Neural cell (in vitro differentiated cells): ENCODE results near the gene CPB2. TPM values are rescaled to one million over a fixed set of nuclear protein-coding genes. Genes with fewer than 3 reads are reported as not detected.

Experiments
- H2AFZ ChIP-seq: fragments of 200-600, 300-800 bp; sonication (generic), shearing (Covaris generic); 2 replicates; pipeline ENCODE4 v1.6.0; 2014; ENCODE audit warnings: low read depth, mild to moderate bottlenecking, antibody characterized with exemption, low read length, moderate library complexity
- H3F3A ChIP-seq: fragments of 200-600 bp; shearing (Covaris generic); 2 replicates; pipeline ENCODE4 v1.6.1; 2016; ENCODE audit warnings: mild to moderate bottlenecking, moderate library complexity, mixed read lengths, antibody characterized with exemption, low read length; ENCODE audit not compliant: insufficient read depth, poor library complexity, severe bottlenecking
- H3K27ac ChIP-seq: fragments of 200-600, 300-800 bp; sonication (generic), shearing (Covaris generic); 2 replicates; pipeline ENCODE4 v1.5.1; 2014; ENCODE audit warnings: mild to moderate bottlenecking, low read length, moderate library complexity
- H3K27me3 ChIP-seq: fragments of 300-800, 200-600 bp; sonication (generic), shearing (Covaris generic); 2 replicates; pipeline ENCODE4 v1.6.0; 2014; ENCODE audit warnings: mild to moderate bottlenecking, low read depth, low read length, moderate library complexity; ENCODE audit not compliant: insufficient read depth
- H3K36me3 ChIP-seq: fragments of 300-800, 200-600 bp; sonication (generic), shearing (Covaris generic); 2 replicates; pipeline ENCODE4 v1.5.1; 2014; ENCODE audit warnings: mild to moderate bottlenecking, antibody characterized with exemption, low read length, moderate library complexity; ENCODE audit not compliant: insufficient read depth
- H3K4me2 ChIP-seq: fragments of 300-800, 200-600 bp; sonication (generic), shearing (Covaris generic); 2 replicates; pipeline ENCODE4 v1.6.0; 2014; ENCODE audit warnings: mild to moderate bottlenecking, low read length
- H3K4me3 ChIP-seq: fragments of 300-800, 200-600 bp; sonication (generic), shearing (Covaris generic); 2 replicates; pipeline ENCODE4 v1.5.1; 2014; ENCODE audit warnings: mild to moderate bottlenecking, low read length, moderate library complexity
- H3K79me2 ChIP-seq: fragments of 200-600 bp; shearing (Covaris generic); replicated peaks from 2 replicates; pipeline ENCODE4 v1.6.0; 2014; ENCODE audit warnings: mild to moderate bottlenecking, low read length, moderate library complexity; ENCODE audit not compliant: insufficient read depth
- H3K9ac ChIP-seq: fragments of 300-800, 200-600 bp; sonication (generic), shearing (Covaris generic); 2 replicates; pipeline ENCODE4 v1.6.1; 2016; ENCODE audit warnings: mild to moderate bottlenecking, low read length, mixed read lengths
- H3K9me2 ChIP-seq: fragments of 200-600 bp; shearing (Covaris generic); 2 replicates; pipeline ENCODE4 v1.6.1; 2016; ENCODE audit warnings: mild to moderate bottlenecking, low read length, mixed read lengths; ENCODE audit not compliant: insufficient read depth
- H3K9me3 ChIP-seq: fragments of 200-600, 300-800 bp; sonication (generic), shearing (Covaris generic); 2 replicates; pipeline ENCODE4 v1.6.1; 2016; ENCODE audit warnings: mild to moderate bottlenecking, mixed run types, low read length, moderate library complexity, mixed read lengths
- H4K20me1 ChIP-seq: fragments of 200-600 bp; shearing (Covaris generic); 2 replicates; pipeline ENCODE4 v1.6.1; 2016; ENCODE audit warnings: mild to moderate bottlenecking, mixed run types; ENCODE audit not compliant: insufficient read depth
- EP300 ChIP-seq: fragments of 450-650 bp; conservative IDR thresholded peaks from 2 replicates; pipeline ENCODE4 v1.6.1; 2014; ENCODE audit warnings: antibody characterized with exemption, mild to moderate bottlenecking, moderate library complexity; ENCODE audit not compliant: poor library complexity, severe bottlenecking
- EZH2 ChIP-seq: fragments of 200-600, 300-800 bp; shearing (Covaris generic), sonication (generic); IDR thresholded peaks from 2 replicates; pipeline ENCODE4 v1.6.1; 2014; ENCODE audit warnings: antibody characterized with exemption, low read length, borderline replicate concordance, mild to moderate bottlenecking; ENCODE audit not compliant: insufficient read depth, poor library complexity, severe bottlenecking
- MXI1 ChIP-seq: fragments of 450-650 bp; conservative IDR thresholded peaks from 2 replicates; pipeline ENCODE4 v1.6.1; 2014; ENCODE audit warnings: antibody characterized with exemption, mild to moderate bottlenecking; ENCODE audit not compliant: poor library complexity, severe bottlenecking
- POLR2AphosphoS5 ChIP-seq: IDR thresholded peaks from 2 replicates; pipeline ENCODE4 v1.6.1; 2012
- RAD21 ChIP-seq: fragments of 450-650 bp; conservative IDR thresholded peaks from 2 replicates; pipeline ENCODE4 v1.6.1; 2014; ENCODE audit warnings: antibody characterized with exemption, mild to moderate bottlenecking, moderate library complexity
- SMC3 ChIP-seq: fragments of 450-650 bp; conservative IDR thresholded peaks from 2 replicates; pipeline ENCODE4 v1.6.1; 2014; ENCODE audit warnings: antibody characterized with exemption, mild to moderate bottlenecking, moderate library complexity; ENCODE audit not compliant: poor library complexity
- TAF1 ChIP-seq: IDR thresholded peaks from 2 replicates; pipeline ENCODE4 v1.6.1; 2012; ENCODE audit warnings: low read depth
- polyA plus RNA-seq: library from polyadenylated mRNA; depleted of rRNA; stranded (reverse); fragments of >200 nt; gene quantifications from 2 replicates; pipeline ENCODE4 v1.2.3, GENCODE V29; 2014
- TF ChIP-seq, protein P1 (sequence below): fragments of 450-650 bp; IDR thresholded peaks from 2 replicates; pipeline ENCODE4 v1.5.1; 2014; ENCODE audit warnings: antibody characterized with exemption, mild to moderate bottlenecking, moderate library complexity; ENCODE audit not compliant: poor library complexity, severe bottlenecking
- TF ChIP-seq, protein P2 (sequence below): IDR thresholded peaks from 2 replicates; pipeline ENCODE4 v1.6.1; 2012; ENCODE audit warnings: borderline replicate concordance

Gene CPB2
- polyA plus RNA-seq, 1 donor from 2014 or later: not detected

GRCh38 chr13:46150134-46150693, 45.4 kb upstream of the CPB2 start:
- no peak overlapping the region for H3K9ac ChIP-seq
- no peaks in the 10 kb centered on the region for H3F3A ChIP-seq
- H3K9me2 ChIP-seq: no peaks in the 10 kb centered on the region

GRCh38 chr13:46149272-46150133, 44.7 kb upstream of the CPB2 start:
- no peak overlapping the region for H2AFZ ChIP-seq
- no peak overlapping the region for H3K4me2 ChIP-seq
- H3K27me3 ChIP-seq: peaks cover 3% of the 10 kb centered on the region
- H3F3A ChIP-seq: no peaks in the 10 kb centered on the region
- H3K4me3 ChIP-seq: no peak overlapping the region
- H3K79me2 ChIP-seq: no peaks in the 10 kb centered on the region
- H3K9ac ChIP-seq: no peak overlapping the region
- H3K36me3 ChIP-seq: no peaks in the 10 kb centered on the region
- no peaks in the 10 kb centered on the region for H4K20me1 ChIP-seq
- H3K9me3 ChIP-seq: no peaks in the 10 kb centered on the region
- H3K27ac ChIP-seq: no peak overlapping the region
- H3K9me2 ChIP-seq: no peaks in the 10 kb centered on the region
- TF ChIP-seq, protein P1, sequence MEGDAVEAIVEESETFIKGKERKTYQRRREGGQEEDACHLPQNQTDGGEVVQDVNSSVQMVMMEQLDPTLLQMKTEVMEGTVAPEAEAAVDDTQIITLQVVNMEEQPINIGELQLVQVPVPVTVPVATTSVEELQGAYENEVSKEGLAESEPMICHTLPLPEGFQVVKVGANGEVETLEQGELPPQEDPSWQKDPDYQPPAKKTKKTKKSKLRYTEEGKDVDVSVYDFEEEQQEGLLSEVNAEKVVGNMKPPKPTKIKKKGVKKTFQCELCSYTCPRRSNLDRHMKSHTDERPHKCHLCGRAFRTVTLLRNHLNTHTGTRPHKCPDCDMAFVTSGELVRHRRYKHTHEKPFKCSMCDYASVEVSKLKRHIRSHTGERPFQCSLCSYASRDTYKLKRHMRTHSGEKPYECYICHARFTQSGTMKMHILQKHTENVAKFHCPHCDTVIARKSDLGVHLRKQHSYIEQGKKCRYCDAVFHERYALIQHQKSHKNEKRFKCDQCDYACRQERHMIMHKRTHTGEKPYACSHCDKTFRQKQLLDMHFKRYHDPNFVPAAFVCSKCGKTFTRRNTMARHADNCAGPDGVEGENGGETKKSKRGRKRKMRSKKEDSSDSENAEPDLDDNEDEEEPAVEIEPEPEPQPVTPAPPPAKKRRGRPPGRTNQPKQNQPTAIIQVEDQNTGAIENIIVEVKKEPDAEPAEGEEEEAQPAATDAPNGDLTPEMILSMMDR: no peak
- TF ChIP-seq POLR2AphosphoS5: no peak
- no peak for TF ChIP-seq RAD21
- TF ChIP-seq, protein P2, sequence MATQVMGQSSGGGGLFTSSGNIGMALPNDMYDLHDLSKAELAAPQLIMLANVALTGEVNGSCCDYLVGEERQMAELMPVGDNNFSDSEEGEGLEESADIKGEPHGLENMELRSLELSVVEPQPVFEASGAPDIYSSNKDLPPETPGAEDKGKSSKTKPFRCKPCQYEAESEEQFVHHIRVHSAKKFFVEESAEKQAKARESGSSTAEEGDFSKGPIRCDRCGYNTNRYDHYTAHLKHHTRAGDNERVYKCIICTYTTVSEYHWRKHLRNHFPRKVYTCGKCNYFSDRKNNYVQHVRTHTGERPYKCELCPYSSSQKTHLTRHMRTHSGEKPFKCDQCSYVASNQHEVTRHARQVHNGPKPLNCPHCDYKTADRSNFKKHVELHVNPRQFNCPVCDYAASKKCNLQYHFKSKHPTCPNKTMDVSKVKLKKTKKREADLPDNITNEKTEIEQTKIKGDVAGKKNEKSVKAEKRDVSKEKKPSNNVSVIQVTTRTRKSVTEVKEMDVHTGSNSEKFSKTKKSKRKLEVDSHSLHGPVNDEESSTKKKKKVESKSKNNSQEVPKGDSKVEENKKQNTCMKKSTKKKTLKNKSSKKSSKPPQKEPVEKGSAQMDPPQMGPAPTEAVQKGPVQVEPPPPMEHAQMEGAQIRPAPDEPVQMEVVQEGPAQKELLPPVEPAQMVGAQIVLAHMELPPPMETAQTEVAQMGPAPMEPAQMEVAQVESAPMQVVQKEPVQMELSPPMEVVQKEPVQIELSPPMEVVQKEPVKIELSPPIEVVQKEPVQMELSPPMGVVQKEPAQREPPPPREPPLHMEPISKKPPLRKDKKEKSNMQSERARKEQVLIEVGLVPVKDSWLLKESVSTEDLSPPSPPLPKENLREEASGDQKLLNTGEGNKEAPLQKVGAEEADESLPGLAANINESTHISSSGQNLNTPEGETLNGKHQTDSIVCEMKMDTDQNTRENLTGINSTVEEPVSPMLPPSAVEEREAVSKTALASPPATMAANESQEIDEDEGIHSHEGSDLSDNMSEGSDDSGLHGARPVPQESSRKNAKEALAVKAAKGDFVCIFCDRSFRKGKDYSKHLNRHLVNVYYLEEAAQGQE: no peak
- TF ChIP-seq MXI1: no peak
- no peak for TF ChIP-seq EZH2
- no peak for TF ChIP-seq SMC3
- TF ChIP-seq TAF1: no peak

More at GRCh38 chr13:46150134-46150693, 45.4 kb upstream of the CPB2 start:
- Histone ChIP-seq H3K27me3 (no peaks in the 10 kb centered on the region), H3K9me3 (no peaks in the 10 kb centered on the region), H3K36me3 (no peaks in the 10 kb centered on the region), H2AFZ (no peak overlapping the region), H3K79me2 (no peaks in the 10 kb centered on the region), H4K20me1 (no peaks in the 10 kb centered on the region), H3K4me2 (no peak overlapping the region), H3K4me3 (no peak overlapping the region), H3K27ac (no peak overlapping the region)
- TF ChIP-seq, protein P1: no peak
- TF ChIP-seq POLR2AphosphoS5 (no peak), SMC3 (no peak), RAD21 (no peak), EZH2 (no peak), TAF1 (no peak), MXI1 (no peak), EP300 (no peak)
- TF ChIP-seq, protein P2: no peak
